ENCODE results near the gene MAP3K4.

The MAP3K4 gene

GRCh38 chr6:160959726-160960435 is 31.7 kb upstream of the MAP3K4 start:
- no peaks in the 10 kb centered on the region for H3K4me1 ChIP-seq (ENCODE audit: control insufficient read depth in 1 of 2, insufficient read depth in 1 of 2, low read depth in 1 of 2, low read length in 1 of 2)
- no peaks in the 10 kb centered on the region for H3K36me3 ChIP-seq
- TF ChIP-seq CTCF (IDR thresholded peaks at IDR 0.05) = no peak
- no peak overlapping the region for H3K27ac ChIP-seq
- no peak overlapping the region for H3K4me3 ChIP-seq (ENCODE audit: low read depth in 1 of 2, low read length in 1 of 2)
- no peaks in the 10 kb centered on the region for H3K9me3 ChIP-seq
- H3K27me3 ChIP-seq = peaks cover 11% of the 10 kb centered on the region

DNA sequence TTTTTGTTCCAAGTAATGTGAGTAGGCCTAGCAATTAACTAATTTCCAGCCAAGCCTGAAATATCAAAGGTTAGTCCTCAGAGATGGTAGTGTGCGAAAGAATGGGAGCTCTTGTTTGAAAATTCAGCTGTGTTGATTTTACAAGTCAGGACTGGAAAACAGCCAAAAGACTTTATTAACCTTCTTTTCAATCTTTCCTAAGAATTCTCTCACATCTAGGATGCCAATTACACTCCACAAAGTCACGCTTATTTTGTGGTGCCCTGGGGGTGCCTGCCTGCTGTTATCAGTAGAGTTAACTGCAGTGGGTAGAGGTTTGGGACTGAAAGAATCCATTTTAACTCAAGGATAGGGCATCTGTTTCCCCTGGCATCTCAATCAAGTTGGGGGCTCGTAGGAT is 30.7 kb upstream of the MAP3K4 start:
- TF ChIP-seq CTCF (IDR thresholded peaks at IDR 0.05) = no peak
- Histone ChIP-seq H3K36me3 (no peaks in the 10 kb centered on the region), H3K27ac (no peak overlapping the region), H3K4me3 (ENCODE audit: low read depth in 1 of 2, low read length in 1 of 2) (no peak overlapping the region), H3K27me3 (peaks cover 11% of the 10 kb centered on the region), H3K4me1 (ENCODE audit: control insufficient read depth in 1 of 2, insufficient read depth in 1 of 2, low read depth in 1 of 2, low read length in 1 of 2) (no peaks in the 10 kb centered on the region), H3K9me3 (no peaks in the 10 kb centered on the region)

DNA sequence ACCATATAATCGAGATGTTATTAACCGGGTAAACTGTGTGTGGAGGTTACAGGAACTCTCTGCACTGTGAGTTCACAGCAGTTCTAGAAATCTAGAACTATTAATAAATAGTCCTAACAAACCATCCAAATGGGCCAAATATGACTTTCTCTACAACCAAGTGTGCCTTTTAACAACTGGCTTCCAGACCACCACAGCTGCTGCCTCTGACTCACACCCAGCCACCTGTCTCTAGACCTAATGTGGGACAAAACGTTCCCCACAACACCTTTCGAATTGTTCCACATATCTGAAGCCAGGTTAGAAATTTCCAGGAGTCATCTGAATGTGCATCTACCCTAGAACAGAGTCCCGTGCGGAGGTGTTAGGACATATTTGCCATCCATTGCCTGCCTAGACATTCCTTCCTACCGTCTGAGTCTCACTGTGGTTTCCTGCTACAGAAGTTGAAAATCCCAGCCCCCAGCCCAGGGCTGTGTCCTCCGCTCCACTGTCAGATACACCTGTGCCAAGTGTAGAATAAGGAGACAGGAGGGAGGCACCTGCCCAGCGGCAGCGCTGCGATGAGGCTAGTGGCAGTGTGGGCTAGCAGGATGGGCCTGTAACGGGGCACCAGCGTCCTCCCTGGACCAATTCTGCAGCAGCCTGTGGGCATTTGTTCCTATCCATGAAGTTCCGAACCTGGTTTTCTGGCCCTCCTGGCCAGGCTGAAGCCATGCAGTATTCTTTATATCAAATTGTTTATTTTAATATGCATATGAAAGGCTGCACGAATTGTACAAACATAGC is 28.5 kb upstream of the MAP3K4 start:
- Histone ChIP-seq H3K27me3 (peaks cover 11% of the 10 kb centered on the region), H3K4me3 (ENCODE audit: low read depth in 1 of 2, low read length in 1 of 2) (no peak overlapping the region), H3K4me1 (ENCODE audit: control insufficient read depth in 1 of 2, insufficient read depth in 1 of 2, low read depth in 1 of 2, low read length in 1 of 2) (no peaks in the 10 kb centered on the region), H3K9me3 (no peaks in the 10 kb centered on the region), H3K27ac (no peak overlapping the region), H3K36me3 (no peaks in the 10 kb centered on the region)
- no peak for TF ChIP-seq CTCF (IDR thresholded peaks at IDR 0.05)

- Histone ChIP-seq H3K4me1 (ENCODE audit: control insufficient read depth in 1 of 2, insufficient read depth in 1 of 2, low read depth in 1 of 2, low read length in 1 of 2) (no peaks in the 10 kb centered on the region), H3K4me3 (ENCODE audit: low read depth in 1 of 2, low read length in 1 of 2) (no peak overlapping the region), H3K27me3 (peaks cover 7% of the 10 kb centered on the region), H3K27ac (no peak overlapping the region), H3K36me3 (no peaks in the 10 kb centered on the region), H3K9me3 (no peaks in the 10 kb centered on the region)
- no peak for TF ChIP-seq CTCF (IDR thresholded peaks at IDR 0.05)
These were observed 27.9 kb upstream of the MAP3K4 start for GRCh38 chr6:160963651-160964050.

GRCh38 chr6:160965893-160966292 is 25.7 kb upstream of the MAP3K4 start:
- no peaks in the 10 kb centered on the region for H3K4me1 ChIP-seq (ENCODE audit: control insufficient read depth in 1 of 2, insufficient read depth in 1 of 2, low read depth in 1 of 2, low read length in 1 of 2)
- TF ChIP-seq CTCF (IDR thresholded peaks at IDR 0.05) = no peak
- H3K27me3 ChIP-seq = peaks cover 7% of the 10 kb centered on the region
- H3K36me3 ChIP-seq = no peaks in the 10 kb centered on the region
- H3K27ac ChIP-seq = no peak overlapping the region
- H3K9me3 ChIP-seq = no peaks in the 10 kb centered on the region
- no peak overlapping the region for H3K4me3 ChIP-seq (ENCODE audit: low read depth in 1 of 2, low read length in 1 of 2)

Measured in neutrophil (primary cell).